Endothelial cell (in vitro differentiated cells): ENCODE results near the gene PTPN14. TPM values are rescaled to one million over a fixed set of nuclear protein-coding genes. Genes with fewer than 3 reads are reported as not detected.

Source experiments
- DNase-seq: peaks from one replicate; pipeline ENCODE4 v3.0.0; 2021; ENCODE audit warnings: low spot score
- H3K27ac Mint-ChIP-seq: one replicate; pipeline ENCODE4 v1.8.0; 2021; ENCODE audit warnings: mixed read lengths, inconsistent platforms; ENCODE audit not compliant: unreplicated experiment
- H3K27me3 Mint-ChIP-seq: one replicate; pipeline ENCODE4 v1.8.0; 2021; ENCODE audit warnings: mild to moderate bottlenecking, moderate library complexity, mixed read lengths, inconsistent platforms; ENCODE audit not compliant: unreplicated experiment
- H3K36me3 Mint-ChIP-seq: one replicate; pipeline ENCODE4 v1.8.0; 2021; ENCODE audit warnings: mild to moderate bottlenecking, low read depth, mixed read lengths, inconsistent platforms; ENCODE audit not compliant: unreplicated experiment
- H3K4me1 Mint-ChIP-seq: one replicate; pipeline ENCODE4 v1.8.0; 2021; ENCODE audit warnings: mild to moderate bottlenecking, mixed read lengths, inconsistent platforms; ENCODE audit not compliant: unreplicated experiment
- H3K4me3 Mint-ChIP-seq: one replicate; pipeline ENCODE4 v1.8.0; 2021; ENCODE audit warnings: mild to moderate bottlenecking, mixed read lengths, inconsistent platforms; ENCODE audit not compliant: unreplicated experiment
- H3K9me3 Mint-ChIP-seq: one replicate; pipeline ENCODE4 v1.8.0; 2021; ENCODE audit warnings: mixed read lengths, inconsistent platforms; ENCODE audit not compliant: unreplicated experiment
- total RNA-seq: library from RNA; stranded (reverse); fragmentation: NEBNext Ultra II Directional; extraction: Animal tissue kit (Norgen Biotek cat#: 25700); gene quantifications from one replicate; pipeline ENCODE4 v1.2.1, GENCODE V29; 2021; ENCODE audit not compliant: unreplicated experiment
- TF ChIP-seq, protein P1 (sequence below): fragments of 200-600 bp; sonication (generic); IDR thresholded peaks from one replicate; pipeline ENCODE4 v1.5.0; 2021; ENCODE audit warnings: antibody characterized with exemption; ENCODE audit not compliant: unreplicated experiment

The PTPN14 gene
- total RNA-seq, 1 donor from 2014 or later, result 46.3 TPM

DNA sequence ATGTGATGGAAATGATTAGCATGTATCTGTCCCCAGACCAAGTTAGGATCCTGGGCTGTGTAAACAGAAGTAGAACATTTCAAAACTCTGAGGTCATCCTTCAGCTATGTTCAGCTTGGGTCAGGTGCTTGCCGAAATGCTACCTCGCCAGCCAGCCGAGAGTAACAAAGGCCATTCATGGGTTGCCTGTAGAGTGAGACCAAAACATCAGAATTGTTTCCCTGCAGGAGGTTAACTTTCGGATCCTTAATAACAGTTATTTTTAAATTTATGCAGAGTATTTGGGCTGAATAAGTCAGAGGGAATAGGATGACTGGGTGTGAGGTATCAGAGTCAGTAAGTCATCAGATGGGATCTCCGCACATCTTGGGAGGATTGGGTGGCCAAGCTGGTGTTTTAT, 234.8 kb downstream of the PTPN14 start:
- TF ChIP-seq, protein P1, sequence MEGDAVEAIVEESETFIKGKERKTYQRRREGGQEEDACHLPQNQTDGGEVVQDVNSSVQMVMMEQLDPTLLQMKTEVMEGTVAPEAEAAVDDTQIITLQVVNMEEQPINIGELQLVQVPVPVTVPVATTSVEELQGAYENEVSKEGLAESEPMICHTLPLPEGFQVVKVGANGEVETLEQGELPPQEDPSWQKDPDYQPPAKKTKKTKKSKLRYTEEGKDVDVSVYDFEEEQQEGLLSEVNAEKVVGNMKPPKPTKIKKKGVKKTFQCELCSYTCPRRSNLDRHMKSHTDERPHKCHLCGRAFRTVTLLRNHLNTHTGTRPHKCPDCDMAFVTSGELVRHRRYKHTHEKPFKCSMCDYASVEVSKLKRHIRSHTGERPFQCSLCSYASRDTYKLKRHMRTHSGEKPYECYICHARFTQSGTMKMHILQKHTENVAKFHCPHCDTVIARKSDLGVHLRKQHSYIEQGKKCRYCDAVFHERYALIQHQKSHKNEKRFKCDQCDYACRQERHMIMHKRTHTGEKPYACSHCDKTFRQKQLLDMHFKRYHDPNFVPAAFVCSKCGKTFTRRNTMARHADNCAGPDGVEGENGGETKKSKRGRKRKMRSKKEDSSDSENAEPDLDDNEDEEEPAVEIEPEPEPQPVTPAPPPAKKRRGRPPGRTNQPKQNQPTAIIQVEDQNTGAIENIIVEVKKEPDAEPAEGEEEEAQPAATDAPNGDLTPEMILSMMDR, result no peak
- DNase-seq, result no peak
- Mint-ChIP-seq H3K27ac (no peak overlapping the region), H3K4me3 (no peak overlapping the region), H3K36me3 (peaks cover 21% of the 10 kb centered on the region), H3K27me3 (peaks cover 4% of the 10 kb centered on the region), H3K9me3 (no peaks in the 10 kb centered on the region), H3K4me1 (peaks cover 19% of the 10 kb centered on the region)

DNA sequence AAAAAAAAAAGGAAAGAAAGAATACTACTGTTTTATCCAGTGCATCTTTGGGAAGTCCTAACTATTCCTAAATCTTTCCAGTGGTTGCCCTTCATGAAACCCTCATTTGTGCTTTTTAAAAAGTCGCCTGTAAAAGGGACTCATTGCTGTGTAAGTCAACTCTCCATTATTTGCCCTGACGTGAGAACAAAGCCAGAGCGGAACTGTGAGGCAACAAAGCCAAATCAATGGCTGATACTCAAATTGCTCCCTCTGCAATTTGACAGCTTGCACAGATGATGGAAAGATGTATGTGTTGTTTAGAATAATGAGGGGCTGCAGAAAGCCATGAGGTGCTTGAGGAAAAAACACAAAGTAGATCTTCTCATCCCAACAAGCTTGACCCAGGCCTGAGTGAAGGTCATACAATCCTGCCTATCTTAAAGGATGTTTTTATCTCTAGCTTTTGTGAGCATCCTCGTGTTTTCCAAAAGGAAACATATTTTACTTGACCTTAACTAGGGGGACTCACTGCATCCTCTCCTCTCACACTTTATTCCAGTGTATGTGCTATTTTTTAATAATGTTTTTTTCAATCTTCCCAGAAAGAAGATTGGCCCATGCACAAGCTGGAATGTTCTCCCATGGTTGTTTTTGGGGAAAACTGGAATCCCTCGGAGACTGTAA, 237.1 kb downstream of the PTPN14 start:
- Mint-ChIP-seq H3K27ac (no peak overlapping the region), H3K36me3 (peaks cover 19% of the 10 kb centered on the region), H3K4me3 (no peak overlapping the region), H3K9me3 (no peaks in the 10 kb centered on the region), H3K27me3 (peaks cover 4% of the 10 kb centered on the region), H3K4me1 (peaks cover 13% of the 10 kb centered on the region)
- DNase-seq, result no peak
- TF ChIP-seq, protein P1, result no peak

DNA sequence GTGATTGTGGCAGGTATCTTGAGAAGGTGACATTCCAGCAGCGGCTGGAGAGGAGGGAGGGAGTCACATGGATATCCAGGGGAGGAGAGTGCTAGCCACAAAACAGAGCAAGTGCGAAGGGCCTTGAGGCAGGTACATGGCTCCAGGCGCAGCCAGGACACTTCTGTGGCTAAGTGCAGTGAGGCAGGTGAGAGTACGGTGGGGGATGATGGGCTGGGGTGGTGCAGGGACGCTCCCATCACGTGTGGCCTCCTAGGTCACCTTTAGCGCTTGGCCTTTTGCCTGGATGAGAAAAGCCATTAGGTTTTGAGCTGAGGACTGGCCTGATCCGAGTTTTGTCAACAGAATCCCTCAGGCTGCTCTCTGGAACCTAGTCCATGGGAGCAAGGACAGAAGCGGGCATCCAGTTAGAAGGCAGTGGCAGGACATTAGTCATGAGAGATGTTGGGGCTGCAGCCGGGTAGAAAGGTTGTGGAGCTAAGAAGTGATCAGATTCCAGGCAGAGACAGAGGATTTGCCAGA, 238.8 kb downstream of the PTPN14 start:
- TF ChIP-seq, protein P1, result no peak
- Mint-ChIP-seq H3K4me1 (peaks cover 17% of the 10 kb centered on the region), H3K4me3 (no peak overlapping the region), H3K36me3 (peaks cover 17% of the 10 kb centered on the region), H3K27ac (no peak overlapping the region), H3K9me3 (no peaks in the 10 kb centered on the region), H3K27me3 (peaks cover 4% of the 10 kb centered on the region)
- DNase-seq, result no peak

DNA sequence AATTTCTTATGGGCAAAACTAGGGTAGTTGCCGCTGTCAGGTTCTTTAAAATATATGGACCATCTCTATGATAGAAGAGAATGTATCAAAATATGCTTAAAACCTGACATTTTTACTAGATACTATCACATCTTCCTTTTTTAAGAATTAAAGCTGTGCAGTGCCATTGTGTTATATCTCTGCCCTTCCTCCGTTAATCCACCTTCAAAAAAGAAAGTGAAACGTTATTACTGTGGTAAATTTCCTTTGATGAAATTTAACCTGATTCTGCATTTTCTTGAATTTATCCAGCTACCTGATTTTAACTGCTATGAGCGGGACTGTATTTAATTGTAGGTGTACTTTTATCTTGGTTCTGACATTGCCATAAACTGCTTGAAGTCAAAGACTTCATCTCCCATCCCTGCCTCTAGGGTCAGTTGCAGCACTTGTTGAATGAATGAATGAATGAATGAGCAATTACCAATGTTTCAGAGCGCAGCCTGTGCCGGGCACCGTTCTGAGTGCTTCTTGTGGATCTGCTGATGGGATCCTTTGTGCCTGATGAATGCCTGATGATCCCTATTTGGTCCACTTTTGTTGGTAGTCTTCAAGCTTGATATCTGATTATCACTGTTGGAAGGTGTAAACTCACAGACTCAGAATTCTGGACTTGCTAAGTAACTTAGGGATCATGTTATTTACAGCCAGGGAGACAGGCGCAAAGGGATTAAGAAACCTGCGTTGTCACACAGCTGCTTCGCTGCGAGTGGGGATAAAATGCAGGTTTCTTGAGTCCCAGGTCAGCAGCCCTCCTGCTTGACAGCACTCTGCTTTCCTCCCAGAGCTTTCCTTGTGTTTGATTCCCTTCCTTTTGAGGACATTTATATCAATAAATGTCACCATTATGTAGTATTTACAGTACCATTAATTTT, 240.4 kb downstream of the PTPN14 start:
- no peak for DNase-seq
- no peak overlapping the region for H3K27ac Mint-ChIP-seq
- H3K27me3 Mint-ChIP-seq, result peaks cover 4% of the 10 kb centered on the region
- peaks cover 6% of the 10 kb centered on the region for H3K36me3 Mint-ChIP-seq
- TF ChIP-seq, protein P1, result no peak
- peaks cover 17% of the 10 kb centered on the region for H3K4me1 Mint-ChIP-seq
- no peaks in the 10 kb centered on the region for H3K9me3 Mint-ChIP-seq
- H3K4me3 Mint-ChIP-seq, result no peak overlapping the region
